Measurements from ENCODE around the gene FBXW7. TPM values are rescaled to one million over a fixed set of nuclear protein-coding genes. Genes with fewer than 3 reads are reported as not detected.
A peak's percentile ranks its signal among the peaks of the same experiment; 100 is the strongest.

The FBXW7 gene
- total RNA-seq, 2 experiments from 2014 or later: 35.8 to 37.8 TPM

GRCh38 chr4:152289941-152290340 is 246.0 kb downstream of the FBXW7 start:
- Mint-ChIP-seq H3K4me1 (ENCODE audit: low read depth) (no peaks in the 10 kb centered on the region), H3K36me3 (no peaks in the 10 kb centered on the region), H3K27me3 (no peaks in the 10 kb centered on the region), H3K27ac (no peak overlapping the region), H3K4me3 (no peak overlapping the region), H3K9me3 (no peaks in the 10 kb centered on the region)
- POLR2A ChIA-PET: no interaction called here
- intact Hi-C loops (cut with micrococcal nuclease): no loop called here
- no peak for DNase-seq
- CTCF ChIA-PET: no interaction called here

DNA sequence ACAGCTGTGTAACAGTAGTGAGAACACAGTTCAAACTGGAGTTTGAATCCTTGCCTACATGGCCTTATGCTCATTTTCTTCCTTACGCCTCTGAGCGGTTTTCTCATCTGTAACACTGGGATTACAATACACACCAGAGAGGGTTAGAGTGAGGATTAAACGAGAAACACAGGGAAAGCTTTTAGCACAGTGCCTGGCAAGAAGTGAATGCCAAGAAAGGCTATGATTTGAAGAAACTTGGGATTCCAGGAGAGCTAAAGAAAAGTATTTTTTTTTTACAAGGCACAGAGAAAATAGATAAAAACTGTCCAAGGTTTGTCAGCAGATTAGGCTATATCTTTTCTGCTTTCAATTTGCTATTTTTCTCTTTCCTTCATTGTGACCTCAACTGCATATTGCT is 246.4 kb downstream of the FBXW7 start:
- no peak overlapping the region for H3K4me3 Mint-ChIP-seq

DNA sequence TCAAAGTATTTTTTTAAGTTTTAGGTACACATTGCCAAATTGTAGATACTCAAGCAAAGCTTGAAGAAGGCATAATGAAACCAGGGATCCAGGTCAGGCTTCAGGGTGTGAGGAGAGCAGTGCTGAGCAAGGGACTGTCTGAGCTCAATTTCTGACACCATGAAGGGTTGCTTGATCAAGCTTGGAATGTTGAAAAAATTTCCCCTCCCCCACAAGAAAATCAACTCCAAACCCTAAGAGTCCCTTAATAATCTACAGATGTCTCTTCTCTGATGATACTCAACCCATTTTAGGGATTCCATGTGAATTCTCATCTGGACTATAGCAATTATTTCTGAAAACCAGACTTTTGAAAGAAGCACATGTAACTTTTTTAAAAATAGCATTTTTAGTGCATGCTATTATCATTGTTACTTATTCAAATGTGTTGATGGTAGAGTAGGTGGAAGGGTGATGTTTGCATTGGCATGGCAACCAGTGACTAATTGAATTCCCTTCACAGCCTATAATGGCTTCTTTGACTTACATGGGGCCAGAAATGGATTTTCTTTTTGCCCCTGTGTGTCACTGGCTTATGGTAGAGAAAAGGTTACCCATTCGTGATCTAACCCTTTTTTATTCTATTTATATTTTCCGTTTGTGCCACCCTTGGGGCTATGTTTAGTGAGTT is 252.0 kb downstream of the FBXW7 start:
- H3K27me3 Mint-ChIP-seq: no peaks in the 10 kb centered on the region
- DNase-seq: no peak
- POLR2A ChIA-PET: no interaction called here
- H3K36me3 Mint-ChIP-seq: no peaks in the 10 kb centered on the region
- CTCF ChIA-PET: no interaction called here
- no peak overlapping the region for H3K27ac Mint-ChIP-seq
- peaks cover 19% of the 10 kb centered on the region for H3K4me1 Mint-ChIP-seq (ENCODE audit: low read depth)
- no peaks in the 10 kb centered on the region for H3K9me3 Mint-ChIP-seq
- H3K4me3 Mint-ChIP-seq: no peak overlapping the region
- intact Hi-C loops (cut with micrococcal nuclease): no loop called here

More for the DNA sequence above, 246.4 kb downstream of the FBXW7 start:
- intact Hi-C loops (cut with micrococcal nuclease): no loop called here
- CTCF ChIA-PET: no interaction called here
- H3K27me3 Mint-ChIP-seq: no peaks in the 10 kb centered on the region
- H3K27ac Mint-ChIP-seq: no peak overlapping the region
- DNase-seq: no peak
- POLR2A ChIA-PET: no interaction called here
- H3K36me3 Mint-ChIP-seq: no peaks in the 10 kb centered on the region
- H3K4me1 Mint-ChIP-seq (ENCODE audit: low read depth): no peaks in the 10 kb centered on the region
- H3K9me3 Mint-ChIP-seq: no peaks in the 10 kb centered on the region

- Mint-ChIP-seq H3K36me3 (no peaks in the 10 kb centered on the region), H3K4me1 (ENCODE audit: low read depth) (peaks cover 19% of the 10 kb centered on the region), H3K9me3 (no peaks in the 10 kb centered on the region), H3K4me3 (no peak overlapping the region), H3K27me3 (no peaks in the 10 kb centered on the region), H3K27ac (peak overlapping the region; percentile 47)
- no peak for DNase-seq
- ChIA-PET CTCF (no interaction called here), POLR2A (no interaction called here)
- intact Hi-C loops (cut with micrococcal nuclease): no loop called here
Measured at GRCh38 chr4:152281822-152282221, 254.1 kb downstream of the FBXW7 start.

DNA sequence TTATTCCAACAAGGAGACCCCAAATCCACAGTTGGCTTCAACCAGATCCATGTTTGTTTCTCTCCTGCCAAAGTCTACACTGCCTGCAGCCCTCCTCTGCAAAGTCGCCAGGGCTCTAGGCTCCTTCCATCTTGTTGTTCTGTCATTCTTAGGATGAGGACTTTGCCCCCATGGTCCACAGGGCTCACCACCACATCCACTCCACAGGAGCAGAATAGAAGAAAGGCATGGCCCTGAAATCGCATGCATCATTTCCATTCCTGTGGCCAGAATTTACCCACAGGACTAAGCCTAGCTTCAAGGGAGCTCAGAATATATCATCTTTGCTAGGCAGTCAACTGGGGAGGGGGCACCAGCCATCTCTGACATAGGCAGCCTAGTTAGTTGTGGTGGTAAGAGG is 254.7 kb downstream of the FBXW7 start:
- ChIA-PET POLR2A (no interaction called here), CTCF (no interaction called here)
- no peaks in the 10 kb centered on the region for H3K9me3 Mint-ChIP-seq
- peaks cover 19% of the 10 kb centered on the region for H3K4me1 Mint-ChIP-seq (ENCODE audit: low read depth)
- DNase-seq: no peak
- no peaks in the 10 kb centered on the region for H3K36me3 Mint-ChIP-seq
- peak overlapping the region; percentile 47 for H3K27ac Mint-ChIP-seq
- intact Hi-C loops (cut with micrococcal nuclease): no loop called here
- no peaks in the 10 kb centered on the region for H3K27me3 Mint-ChIP-seq
- H3K4me3 Mint-ChIP-seq: no peak overlapping the region

GRCh38 chr4:152279234-152279566 is 256.7 kb downstream of the FBXW7 start:
- POLR2A ChIA-PET: no interaction called here
- intact Hi-C loops (cut with micrococcal nuclease): no loop called here
- CTCF ChIA-PET: no interaction called here
- DNase-seq: no peak
- no peak overlapping the region for H3K4me3 Mint-ChIP-seq
- no peak overlapping the region for H3K27ac Mint-ChIP-seq
- peaks cover 19% of the 10 kb centered on the region for H3K4me1 Mint-ChIP-seq (ENCODE audit: low read depth)
- no peaks in the 10 kb centered on the region for H3K27me3 Mint-ChIP-seq
- H3K36me3 Mint-ChIP-seq: no peaks in the 10 kb centered on the region
- H3K9me3 Mint-ChIP-seq: no peaks in the 10 kb centered on the region

DNA sequence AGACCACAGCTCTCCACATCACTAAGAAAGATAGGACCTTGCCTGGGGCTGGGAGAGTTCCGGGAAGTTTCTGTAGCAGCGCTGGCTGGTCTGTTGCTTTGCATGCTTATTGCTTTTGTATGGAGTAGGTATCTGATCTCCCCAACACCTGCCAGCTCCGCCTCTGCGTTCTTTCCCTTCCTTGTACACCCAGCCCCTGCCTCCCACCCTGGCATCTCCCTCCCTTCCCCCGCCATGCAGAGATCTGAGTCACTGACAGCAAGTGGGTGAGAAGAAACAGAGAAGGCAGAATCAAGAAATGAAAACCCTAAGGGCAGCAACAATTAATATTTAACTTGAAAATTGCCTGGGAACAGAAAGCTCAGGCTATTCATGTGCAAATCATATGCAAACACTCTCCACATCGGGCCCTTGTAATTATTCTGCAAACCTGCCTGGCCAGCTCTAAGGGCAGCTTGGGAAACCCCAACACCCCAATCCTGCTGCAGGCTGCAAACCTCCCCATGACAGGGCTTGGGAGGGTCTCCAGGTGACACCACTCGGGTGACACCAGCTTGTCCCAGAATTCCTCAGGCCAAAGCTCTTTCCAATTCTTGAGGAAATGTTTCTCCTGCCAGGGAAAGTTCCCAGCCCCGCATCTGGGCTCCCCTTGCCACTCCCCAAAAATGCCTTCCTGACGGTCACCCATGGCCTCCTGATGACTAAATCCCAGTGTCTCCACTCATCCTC is 257.2 kb downstream of the FBXW7 start:
- H3K27ac Mint-ChIP-seq: no peak overlapping the region
- POLR2A ChIA-PET: no interaction called here

DNA sequence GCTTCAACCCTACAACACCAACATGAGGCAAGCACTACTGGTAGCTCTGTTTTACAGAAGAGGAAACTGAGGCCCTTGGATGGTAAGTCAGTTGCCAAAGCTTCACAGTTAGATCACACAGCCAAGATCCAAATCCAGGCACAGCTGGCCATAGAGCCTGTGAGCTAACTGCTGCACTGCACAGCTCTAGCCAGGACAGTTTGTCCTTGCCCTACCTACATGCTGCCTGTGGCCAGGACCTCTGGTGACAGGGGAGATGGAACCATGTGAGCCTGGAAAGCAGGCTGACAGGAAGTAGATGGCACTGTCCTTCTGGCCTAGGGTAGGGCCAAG is 257.8 kb downstream of the FBXW7 start:
- no peak overlapping the region for H3K4me3 Mint-ChIP-seq
- ChIA-PET POLR2A (no interaction called here), CTCF (no interaction called here)
- intact Hi-C loops (cut with micrococcal nuclease): no loop called here
- H3K27ac Mint-ChIP-seq: no peak overlapping the region
- H3K9me3 Mint-ChIP-seq: no peaks in the 10 kb centered on the region
- H3K36me3 Mint-ChIP-seq: no peaks in the 10 kb centered on the region
- DNase-seq: no peak
- H3K27me3 Mint-ChIP-seq: no peaks in the 10 kb centered on the region
- peaks cover 19% of the 10 kb centered on the region for H3K4me1 Mint-ChIP-seq (ENCODE audit: low read depth)

More for the DNA sequence above, 257.2 kb downstream of the FBXW7 start:
- no peaks in the 10 kb centered on the region for H3K27me3 Mint-ChIP-seq
- DNase-seq: no peak
- no peak overlapping the region for H3K4me3 Mint-ChIP-seq
- CTCF ChIA-PET: no interaction called here
- no peaks in the 10 kb centered on the region for H3K9me3 Mint-ChIP-seq
- intact Hi-C loops (cut with micrococcal nuclease): no loop called here
- H3K4me1 Mint-ChIP-seq (ENCODE audit: low read depth): peaks cover 19% of the 10 kb centered on the region
- H3K36me3 Mint-ChIP-seq: no peaks in the 10 kb centered on the region

DNA sequence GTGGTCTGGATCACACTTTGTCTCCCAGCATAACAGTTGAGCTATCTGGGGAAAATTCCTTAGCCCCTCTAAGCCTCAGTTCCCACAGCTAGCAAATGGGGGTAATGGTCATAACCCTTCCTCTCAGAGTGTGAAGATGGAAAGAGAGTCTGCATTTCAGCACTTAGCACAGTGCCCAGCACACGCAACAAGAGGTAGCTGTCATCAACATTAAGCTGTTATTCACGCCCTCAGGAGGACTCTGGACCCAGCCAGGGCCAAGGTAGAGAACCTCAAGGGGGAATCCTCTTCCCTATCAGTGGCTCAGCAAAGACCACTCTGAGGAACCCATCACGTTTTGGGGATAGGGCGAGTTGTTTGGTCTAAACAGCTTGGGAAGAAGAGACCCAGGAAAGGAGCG is 258.6 kb downstream of the FBXW7 start:
- DNase-seq: no peak
- intact Hi-C loops (cut with micrococcal nuclease): no loop called here
- H3K9me3 Mint-ChIP-seq: no peaks in the 10 kb centered on the region
- H3K27ac Mint-ChIP-seq: no peak overlapping the region
- ChIA-PET POLR2A (no interaction called here), CTCF (no interaction called here)
- no peaks in the 10 kb centered on the region for H3K27me3 Mint-ChIP-seq
- no peaks in the 10 kb centered on the region for H3K36me3 Mint-ChIP-seq
- H3K4me3 Mint-ChIP-seq: no peak overlapping the region
- peaks cover 17% of the 10 kb centered on the region for H3K4me1 Mint-ChIP-seq (ENCODE audit: low read depth)

GRCh38 chr4:152273343-152273742 is 262.5 kb downstream of the FBXW7 start:
- CTCF ChIA-PET: no interaction called here
- H3K27ac Mint-ChIP-seq: no peak overlapping the region
- no peak overlapping the region for H3K4me3 Mint-ChIP-seq
- DNase-seq: no peak
- no peaks in the 10 kb centered on the region for H3K9me3 Mint-ChIP-seq
- POLR2A ChIA-PET: no interaction called here
- intact Hi-C loops (cut with micrococcal nuclease): no loop called here
- H3K27me3 Mint-ChIP-seq: no peaks in the 10 kb centered on the region
- no peaks in the 10 kb centered on the region for H3K36me3 Mint-ChIP-seq
- H3K4me1 Mint-ChIP-seq (ENCODE audit: low read depth): no peaks in the 10 kb centered on the region

Small RNA genes lying within 50 kb of the gene (microRNA-seq; reads per million reads assigned to microRNA genes)
- 4.7 reads per million, percentile 12 among the genes with 10 or more reads in this experiment for gene MIR3140 (ENCODE audit: borderline microRNAs expressed, borderline number of aligned reads, borderline replicate concordance)

Other genes starting within 250 kb of the FBXW7 start
- 10 to 100 TPM; 18.1 to 20.8 TPM for gene TMEM154, start 143.9 kb upstream of the FBXW7 start, total RNA-seq
- under 1 TPM; 0.15 to 0.31 TPM for gene TIGD4, start 243.6 kb upstream of the FBXW7 start, total RNA-seq
- 10 to 100 TPM in 1 of 2 experiments, 1 to 10 TPM in 1; 9.3 to 10.5 TPM for gene ARFIP1, start 243.9 kb upstream of the FBXW7 start, total RNA-seq